Measurements from ENCODE around the gene EEFSEC. TPM values are rescaled to one million over a fixed set of nuclear protein-coding genes. Genes with fewer than 3 reads are reported as not detected.

EEFSEC gene
- total and polyA plus RNA-seq, 10 donors, result 8.5 to 19.2 (median 14.2) TPM

DNA sequence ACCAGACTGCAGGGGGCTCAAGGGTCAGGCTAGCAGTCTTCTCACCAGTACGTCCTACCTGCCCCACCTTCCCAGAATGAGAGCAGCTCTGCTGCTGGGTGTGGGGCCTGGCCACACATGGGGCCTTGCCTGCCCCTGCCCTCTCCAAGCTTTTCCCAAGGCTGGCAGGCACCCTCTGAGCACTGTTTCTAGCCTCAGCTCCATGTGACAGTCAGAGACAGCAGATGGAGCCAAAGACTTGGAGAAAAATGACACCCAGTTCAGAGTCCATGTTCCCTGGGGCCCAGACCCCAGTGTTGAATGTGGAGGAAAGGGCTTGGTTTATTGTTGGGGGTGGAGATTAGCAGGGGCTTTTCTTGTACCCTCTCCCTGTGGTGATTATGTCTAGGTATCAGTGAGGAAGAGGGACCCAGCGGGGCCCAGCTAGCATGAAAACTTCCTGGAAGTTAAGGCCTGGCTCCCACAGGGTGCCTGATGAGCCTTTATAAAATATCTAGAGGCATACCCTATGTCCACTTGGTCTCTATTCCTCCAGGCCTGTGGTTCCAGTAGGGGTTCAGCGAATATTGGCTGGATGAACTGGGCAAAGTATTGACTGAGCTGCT lies 153.8 kb downstream of the EEFSEC start:
- DNase-seq, result no peak
- Histone ChIP-seq H3K27ac (no peak overlapping the region), H3K9me3 (no peaks in the 10 kb centered on the region), H3K4me1 (peaks cover 0 to 5% (median 0%) of the 10 kb centered on the region in 6 donors), H3K4me3 (no peak overlapping the region), H3K36me3 (peaks cover 0 to 20% (median 0%) of the 10 kb centered on the region in 6 donors), H3K27me3 (replicated peaks in 1 of 7) (no peaks in the 10 kb centered on the region)
- intact Hi-C loops (cut with DNase I; ENCODE audit: low total_unique reads), result no loop called here
- 94 to 100% (median 97%) methylated on average over 3 of the region's 3 CpGs for WGBS, 5 donors
- TF ChIP-seq POLR2AphosphoS5 (IDR thresholded peaks at IDR 0.05), result no peak
- no peak for TF ChIP-seq POLR2A (IDR thresholded peaks at IDR 0.05)
- TF ChIP-seq, protein P1, sequence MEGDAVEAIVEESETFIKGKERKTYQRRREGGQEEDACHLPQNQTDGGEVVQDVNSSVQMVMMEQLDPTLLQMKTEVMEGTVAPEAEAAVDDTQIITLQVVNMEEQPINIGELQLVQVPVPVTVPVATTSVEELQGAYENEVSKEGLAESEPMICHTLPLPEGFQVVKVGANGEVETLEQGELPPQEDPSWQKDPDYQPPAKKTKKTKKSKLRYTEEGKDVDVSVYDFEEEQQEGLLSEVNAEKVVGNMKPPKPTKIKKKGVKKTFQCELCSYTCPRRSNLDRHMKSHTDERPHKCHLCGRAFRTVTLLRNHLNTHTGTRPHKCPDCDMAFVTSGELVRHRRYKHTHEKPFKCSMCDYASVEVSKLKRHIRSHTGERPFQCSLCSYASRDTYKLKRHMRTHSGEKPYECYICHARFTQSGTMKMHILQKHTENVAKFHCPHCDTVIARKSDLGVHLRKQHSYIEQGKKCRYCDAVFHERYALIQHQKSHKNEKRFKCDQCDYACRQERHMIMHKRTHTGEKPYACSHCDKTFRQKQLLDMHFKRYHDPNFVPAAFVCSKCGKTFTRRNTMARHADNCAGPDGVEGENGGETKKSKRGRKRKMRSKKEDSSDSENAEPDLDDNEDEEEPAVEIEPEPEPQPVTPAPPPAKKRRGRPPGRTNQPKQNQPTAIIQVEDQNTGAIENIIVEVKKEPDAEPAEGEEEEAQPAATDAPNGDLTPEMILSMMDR (IDR thresholded peaks at IDR 0.05 in 8 of 11, conservative IDR thresholded peaks at IDR 0.05 in 3 of 11), result no peak

- Histone ChIP-seq H3K27ac (no peak overlapping the region), H3K36me3 (peaks cover 0 to 20% (median 0%) of the 10 kb centered on the region in 6 donors), H3K4me3 (no peak overlapping the region), H3K9me3 (no peaks in the 10 kb centered on the region), H3K4me1 (peaks cover 0 to 5% (median 0%) of the 10 kb centered on the region in 6 donors), H3K27me3 (replicated peaks in 1 of 7) (no peaks in the 10 kb centered on the region)
- no peak for TF ChIP-seq POLR2A (IDR thresholded peaks at IDR 0.05)
- TF ChIP-seq POLR2AphosphoS5 (IDR thresholded peaks at IDR 0.05), result no peak
- TF ChIP-seq, protein P1 (IDR thresholded peaks at IDR 0.05 in 8 of 11, conservative IDR thresholded peaks at IDR 0.05 in 3 of 11), result no peak
- 86 to 93% (median 91%) methylated on average over 4 to 6 of the region's 6 CpGs for WGBS, 5 donors
- intact Hi-C loops (cut with DNase I; ENCODE audit: low total_unique reads), result no loop called here
- no peak for DNase-seq
Measured at GRCh38 chr3:128307781-128308469, 154.6 kb downstream of the EEFSEC start.

GRCh38 chr3:128309026-128309425 lies 155.7 kb downstream of the EEFSEC start:
- H3K4me1 ChIP-seq, result peaks cover 0 to 5% (median 0%) of the 10 kb centered on the region in 6 donors
- TF ChIP-seq, protein P1 (IDR thresholded peaks at IDR 0.05 in 8 of 11, conservative IDR thresholded peaks at IDR 0.05 in 3 of 11), result no peak
- no peak for TF ChIP-seq POLR2AphosphoS5 (IDR thresholded peaks at IDR 0.05)
- no peak for TF ChIP-seq POLR2A (IDR thresholded peaks at IDR 0.05)
- H3K4me3 ChIP-seq, result no peak overlapping the region
- peaks cover 0 to 20% (median 0%) of the 10 kb centered on the region in 6 donors for H3K36me3 ChIP-seq
- WGBS, 5 donors, result 94 to 97% (median 96%) methylated on average over 8 of the region's 8 CpGs
- no peak for DNase-seq
- no peak overlapping the region for H3K27ac ChIP-seq
- H3K9me3 ChIP-seq, result no peaks in the 10 kb centered on the region
- intact Hi-C loops (cut with DNase I; ENCODE audit: low total_unique reads), result no loop called here
- no peaks in the 10 kb centered on the region for H3K27me3 ChIP-seq (replicated peaks in 1 of 7)
